DND-41 (cell line): ENCODE measurements around the gene WDFY4.

Source experiments
- EZH2 ChIP-seq: IDR thresholded peaks from 3 replicates; pipeline ENCODE4 v1.6.1; 2012; ENCODE audit warnings: borderline replicate concordance, low read depth, mild to moderate bottlenecking, moderate library complexity, low read length, inconsistent platforms; ENCODE audit not compliant: severe bottlenecking
- TF ChIP-seq, protein P1 (sequence below): IDR thresholded peaks from 2 replicates; pipeline ENCODE4 v1.5.1; 2012; ENCODE audit warnings: borderline replicate concordance, low read length, moderate library complexity, mild to moderate bottlenecking; ENCODE audit not compliant: poor library complexity, severe bottlenecking; ENCODE audit errors: extremely low read depth

DNA sequence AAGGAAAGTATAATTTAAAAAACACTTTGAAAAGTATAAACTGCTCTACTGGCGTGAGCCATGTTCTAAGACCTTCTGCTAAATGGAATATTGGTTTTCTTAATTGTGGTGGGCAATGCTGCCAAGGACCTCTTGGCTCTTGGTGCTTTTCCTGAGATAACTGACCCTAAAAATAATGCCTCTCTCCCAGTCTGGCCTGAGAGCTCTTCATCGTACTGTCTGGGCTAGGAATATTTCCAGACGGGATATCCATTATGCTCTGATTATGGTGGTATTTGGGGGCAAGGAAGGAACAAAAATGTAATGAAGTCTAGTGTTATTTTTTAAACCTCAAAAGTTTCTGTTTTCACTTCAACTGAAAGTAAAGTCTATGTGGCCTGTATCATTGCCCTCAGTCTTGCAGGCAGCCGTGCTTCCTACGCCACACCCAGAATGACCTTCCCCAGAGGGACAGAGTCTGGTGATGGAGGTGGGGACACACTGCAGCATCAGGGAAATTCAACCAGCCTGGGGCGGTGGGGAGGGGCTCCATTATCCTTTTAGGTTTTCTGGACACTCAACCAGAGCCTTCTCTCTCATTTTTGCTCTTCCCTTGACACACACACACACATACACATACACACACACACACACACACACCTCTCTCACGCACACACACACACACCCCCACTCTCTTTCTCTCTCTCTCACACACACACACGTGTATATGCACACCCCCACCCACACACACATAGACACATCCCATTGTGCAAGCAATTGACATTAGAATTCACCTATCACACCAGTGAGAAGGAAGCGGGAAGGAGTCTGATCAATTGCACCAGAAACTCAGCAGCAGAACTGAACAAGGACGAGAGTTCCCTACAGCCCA, 155.4 kb downstream of the WDFY4 start:
- TF ChIP-seq, protein P1, sequence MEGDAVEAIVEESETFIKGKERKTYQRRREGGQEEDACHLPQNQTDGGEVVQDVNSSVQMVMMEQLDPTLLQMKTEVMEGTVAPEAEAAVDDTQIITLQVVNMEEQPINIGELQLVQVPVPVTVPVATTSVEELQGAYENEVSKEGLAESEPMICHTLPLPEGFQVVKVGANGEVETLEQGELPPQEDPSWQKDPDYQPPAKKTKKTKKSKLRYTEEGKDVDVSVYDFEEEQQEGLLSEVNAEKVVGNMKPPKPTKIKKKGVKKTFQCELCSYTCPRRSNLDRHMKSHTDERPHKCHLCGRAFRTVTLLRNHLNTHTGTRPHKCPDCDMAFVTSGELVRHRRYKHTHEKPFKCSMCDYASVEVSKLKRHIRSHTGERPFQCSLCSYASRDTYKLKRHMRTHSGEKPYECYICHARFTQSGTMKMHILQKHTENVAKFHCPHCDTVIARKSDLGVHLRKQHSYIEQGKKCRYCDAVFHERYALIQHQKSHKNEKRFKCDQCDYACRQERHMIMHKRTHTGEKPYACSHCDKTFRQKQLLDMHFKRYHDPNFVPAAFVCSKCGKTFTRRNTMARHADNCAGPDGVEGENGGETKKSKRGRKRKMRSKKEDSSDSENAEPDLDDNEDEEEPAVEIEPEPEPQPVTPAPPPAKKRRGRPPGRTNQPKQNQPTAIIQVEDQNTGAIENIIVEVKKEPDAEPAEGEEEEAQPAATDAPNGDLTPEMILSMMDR: no peak
- TF ChIP-seq EZH2: no peak
